ENCODE measurements around the gene TMEM115. TPM values are rescaled to one million over a fixed set of nuclear protein-coding genes. Genes with fewer than 3 reads are reported as not detected.
A peak's percentile ranks its signal among the peaks of the same experiment; 100 is the strongest.

Gene TMEM115
- total RNA-seq, 4 donors from 2014 or later = 14.0 to 75.5 (median 66.2) TPM

DNA sequence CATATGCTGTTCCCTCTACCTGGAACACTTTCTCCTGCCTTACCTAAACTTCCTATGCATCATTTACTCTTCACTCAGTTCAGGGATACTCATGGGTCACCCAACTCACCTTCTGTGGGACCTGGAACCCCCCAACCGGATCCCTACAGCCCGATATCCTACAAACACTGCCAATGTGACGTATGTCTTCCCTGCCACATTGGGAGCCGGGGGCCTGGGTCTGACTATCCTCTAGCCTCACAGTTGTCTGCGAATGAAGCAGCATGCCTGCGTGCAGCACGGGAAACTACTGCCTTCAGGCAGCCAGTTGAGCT lies 9.2 kb downstream of the TMEM115 start:
- peaks cover 0 to 39% (median 0%) of the 10 kb centered on the region in 3 donors for H3K36me3 ChIP-seq
- TF ChIP-seq POLR2A (IDR thresholded peaks at IDR 0.05) (no peak), CTCF (IDR thresholded peaks at IDR 0.05) (no peak)
- H3K27ac ChIP-seq = peak overlapping the region; percentile 91 to 95 (median 92)
- H3K9me3 ChIP-seq = no peaks in the 10 kb centered on the region
- DNase-seq = no peak
- H3K4me1 ChIP-seq = peaks cover 6 to 41% (median 21%) of the 10 kb centered on the region in 4 donors
- peak overlapping the region; percentile 71 to 74 (median 72) for H3K4me3 ChIP-seq
- no peaks in the 10 kb centered on the region for H3K27me3 ChIP-seq

- peaks cover 6 to 41% (median 22%) of the 10 kb centered on the region in 4 donors for H3K4me1 ChIP-seq
- TF ChIP-seq CTCF (IDR thresholded peaks at IDR 0.05) = peak in 5 of 6 experiments; percentile 54 to 72 (median 60)
- TF ChIP-seq POLR2A (IDR thresholded peaks at IDR 0.05) = no peak
These were observed 12.0 kb downstream of the TMEM115 start for GRCh38 chr3:50347187-50347813.

GRCh38 chr3:50345586-50346234 lies 13.6 kb downstream of the TMEM115 start, which contains the start of gene ZMYND10:
TSS of gene ZMYND10 (minus strand) at chr3:50345732. CDS start at chr3:50345579, 153 bp downstream.
- Histone ChIP-seq H3K9me3 (no peaks in the 10 kb centered on the region), H3K4me3 (peak within 1 kb of the TSS; percentile 6 to 47 (median 37)), H3K27ac (peak within 1 kb of the TSS in 1 of 4 donors; percentile 33), H3K27me3 (no peaks in the 10 kb centered on the region), H3K4me1 (peaks cover 4 to 41% (median 19%) of the 10 kb centered on the region in 4 donors), H3K36me3 (peaks cover 0 to 16% (median 0%) of the 10 kb centered on the region in 3 donors)
- TF ChIP-seq CTCF (IDR thresholded peaks at IDR 0.05) (no peak), POLR2A (IDR thresholded peaks at IDR 0.05) (no peak)
- peak; percentile 65 to 88 (median 73) for DNase-seq

More at GRCh38 chr3:50347187-50347813, 12.0 kb downstream of the TMEM115 start:
- DNase-seq = peak; percentile 64 to 85 (median 75)
- H3K36me3 ChIP-seq = peaks cover 0 to 16% (median 0%) of the 10 kb centered on the region in 3 donors
- H3K4me3 ChIP-seq = no peak overlapping the region
- H3K9me3 ChIP-seq = no peaks in the 10 kb centered on the region
- no peak overlapping the region for H3K27ac ChIP-seq
- no peaks in the 10 kb centered on the region for H3K27me3 ChIP-seq

- no peak for TF ChIP-seq POLR2A (IDR thresholded peaks at IDR 0.05)
- Histone ChIP-seq H3K9me3 (no peaks in the 10 kb centered on the region), H3K4me3 (peak overlapping the region in 2 of 4 donors; percentile 42 to 47), H3K27me3 (no peaks in the 10 kb centered on the region), H3K36me3 (peaks cover 0 to 16% (median 0%) of the 10 kb centered on the region in 3 donors), H3K27ac (no peak overlapping the region), H3K4me1 (peaks cover 7 to 43% (median 17%) of the 10 kb centered on the region in 4 donors)
- no peak for DNase-seq
These were observed 14.3 kb downstream of the TMEM115 start for GRCh38 chr3:50345008-50345407.

DNA sequence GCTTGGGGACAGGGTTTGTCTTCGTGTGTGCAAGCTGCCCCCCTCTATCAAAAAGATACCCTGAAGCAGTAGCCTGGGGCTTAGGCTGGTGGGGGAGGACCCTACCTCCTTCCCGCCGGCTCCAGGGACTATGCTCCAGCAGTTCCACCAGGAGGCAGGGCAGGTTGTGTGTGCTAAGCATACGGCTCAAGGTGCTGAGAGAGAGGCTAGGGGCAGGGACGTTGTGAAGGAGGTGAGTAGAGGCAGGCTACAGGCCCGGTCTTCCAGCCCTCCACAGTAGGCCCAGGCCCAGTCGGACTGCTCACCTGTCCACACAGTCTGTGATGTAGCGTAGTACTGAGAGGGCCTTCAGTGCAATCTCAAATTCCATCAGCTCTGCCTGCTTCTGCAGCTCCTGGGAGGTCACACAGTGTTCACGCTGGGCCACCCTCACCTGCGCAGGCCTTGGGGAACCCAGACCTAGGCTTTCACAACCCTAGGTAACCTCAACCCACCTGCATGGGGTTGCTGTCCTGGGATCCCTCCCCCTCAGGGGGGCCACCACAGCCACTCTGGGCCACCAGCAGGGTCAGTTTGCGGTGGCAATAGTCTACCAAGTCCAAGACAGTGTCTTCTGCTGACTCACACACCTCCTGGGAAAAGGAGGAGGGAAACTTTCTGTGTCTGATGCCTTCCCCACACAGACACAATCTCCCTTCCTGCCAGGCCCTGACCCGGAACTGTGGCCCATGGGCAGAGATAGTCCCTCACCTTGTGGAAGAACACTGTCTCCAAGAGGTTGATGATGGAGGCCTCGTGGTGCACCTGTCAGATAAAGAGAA lies 16.3 kb downstream of the TMEM115 start:
- peaks cover 0 to 6% (median 0%) of the 10 kb centered on the region in 3 donors for H3K36me3 ChIP-seq
- no peak overlapping the region for H3K4me3 ChIP-seq
- DNase-seq = no peak
- H3K27ac ChIP-seq = no peak overlapping the region
- TF ChIP-seq CTCF (IDR thresholded peaks at IDR 0.05) = no peak
- no peak for TF ChIP-seq POLR2A (IDR thresholded peaks at IDR 0.05)
- peaks cover 4 to 48% (median 12%) of the 10 kb centered on the region in 4 donors for H3K4me1 ChIP-seq
- H3K27me3 ChIP-seq = no peaks in the 10 kb centered on the region
- H3K9me3 ChIP-seq = no peaks in the 10 kb centered on the region
